ENCODE data around the gene LRBA. TPM values are rescaled to one million over a fixed set of nuclear protein-coding genes. Genes with fewer than 3 reads are reported as not detected.

LRBA gene
- total RNA-seq, 1 experiment from 2014 or later, result 55.3 TPM

DNA sequence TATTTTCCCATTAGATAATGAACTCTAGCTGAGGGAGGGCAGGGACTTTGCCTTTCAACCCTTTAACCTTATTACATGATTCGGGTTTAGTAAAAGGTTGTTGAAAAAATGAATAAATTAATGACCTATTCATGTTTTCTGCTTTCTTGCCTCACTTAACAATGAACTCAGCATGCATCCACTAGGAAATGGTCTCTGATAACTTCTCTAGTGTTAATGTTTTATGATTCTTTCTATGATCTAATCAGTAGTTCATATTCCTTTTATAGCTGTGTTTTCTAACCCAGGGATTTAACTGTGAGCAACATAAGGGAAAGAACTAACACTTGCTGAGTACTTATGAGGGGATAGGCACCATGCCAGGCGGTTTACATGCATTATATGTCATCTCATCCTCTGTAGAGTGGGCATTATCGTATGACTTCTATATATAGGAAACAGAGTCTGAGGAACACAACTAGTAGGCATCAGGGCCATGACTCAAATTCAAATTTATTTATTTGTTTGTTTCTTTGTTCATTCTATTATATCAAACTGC is 669.8 kb downstream of the LRBA start:
- peaks cover 0 to 3% of the 10 kb centered on the region in 2 experiments; a peak in 2 of 4 replicates for H3K4me1 Mint-ChIP-seq
- H3K9me3 Mint-ChIP-seq, result no peaks in the 10 kb centered on the region
- peaks cover 0 to 3% (median 0%) of the 10 kb centered on the region in 3 experiments; a peak in 1 of 7 replicates for H3K36me3 Mint-ChIP-seq (ENCODE audit: insufficient read depth in 1 of 3, low read depth in 3 of 3)
- Histone ChIP-seq H2AFZ (ENCODE audit: low read length) (no peak overlapping the region), H4K5ac (ENCODE audit: insufficient read length, low read depth, low read length) (no peak overlapping the region), H3K27ac (ENCODE audit: insufficient read length, low read depth, low read length) (no peak overlapping the region), H3K4me2 (ENCODE audit: insufficient read depth, insufficient read length, low read length) (no peak overlapping the region), H3K9me3 (ENCODE audit: control insufficient read depth, low read depth, low read length) (no peaks in the 10 kb centered on the region), H3T11ph (ENCODE audit: low read length) (no peak overlapping the region), H2BK20ac (ENCODE audit: low read depth, low read length, poor library complexity, severe bottlenecking) (no peak overlapping the region), H2BK15ac (ENCODE audit: low read depth, low read length) (no peak overlapping the region), H4K20me1 (ENCODE audit: control insufficient read depth, insufficient read depth, insufficient read length) (no peaks in the 10 kb centered on the region), H3K79me1 (ENCODE audit: insufficient read depth, low read depth, low read length, poor library complexity, severe bottlenecking) (no peaks in the 10 kb centered on the region), H3K27me3 (ENCODE audit: insufficient read depth, low read length) (no peaks in the 10 kb centered on the region), H3K23ac (ENCODE audit: insufficient read length, low read depth, low read length) (no peak overlapping the region), H4K91ac (ENCODE audit: insufficient read length, low read depth, low read length) (no peak overlapping the region), H4K8ac (replicated peaks; ENCODE audit: insufficient read length, low read depth, low read length) (no peak overlapping the region), H3K23me2 (ENCODE audit: insufficient read length, low read depth, low read length, poor library complexity, severe bottlenecking) (no peaks in the 10 kb centered on the region), H3K4me1 (ENCODE audit: insufficient read depth, low read length) (no peaks in the 10 kb centered on the region), H3K4ac (ENCODE audit: low read depth, low read length) (no peak overlapping the region), H2BK5ac (ENCODE audit: insufficient read length, low read length) (no peak overlapping the region), H2BK120ac (ENCODE audit: low read depth, low read length, poor library complexity, severe bottlenecking) (no peak overlapping the region), H3K9ac (ENCODE audit: extremely low read depth, insufficient read length, low read length) (no peak overlapping the region), H3K18ac (ENCODE audit: insufficient read length, low read depth, low read length) (no peak overlapping the region), H2BK12ac (ENCODE audit: insufficient read length, low read depth, low read length) (no peak overlapping the region), H3K79me2 (ENCODE audit: insufficient read depth, low read length) (no peaks in the 10 kb centered on the region), H3K56ac (ENCODE audit: insufficient read length, low read depth, low read length) (no peak overlapping the region), H2AK5ac (ENCODE audit: insufficient read length, low read length) (no peak overlapping the region), H3K14ac (ENCODE audit: insufficient read depth, low read length) (no peak overlapping the region)
- TF ChIP-seq, protein P1, sequence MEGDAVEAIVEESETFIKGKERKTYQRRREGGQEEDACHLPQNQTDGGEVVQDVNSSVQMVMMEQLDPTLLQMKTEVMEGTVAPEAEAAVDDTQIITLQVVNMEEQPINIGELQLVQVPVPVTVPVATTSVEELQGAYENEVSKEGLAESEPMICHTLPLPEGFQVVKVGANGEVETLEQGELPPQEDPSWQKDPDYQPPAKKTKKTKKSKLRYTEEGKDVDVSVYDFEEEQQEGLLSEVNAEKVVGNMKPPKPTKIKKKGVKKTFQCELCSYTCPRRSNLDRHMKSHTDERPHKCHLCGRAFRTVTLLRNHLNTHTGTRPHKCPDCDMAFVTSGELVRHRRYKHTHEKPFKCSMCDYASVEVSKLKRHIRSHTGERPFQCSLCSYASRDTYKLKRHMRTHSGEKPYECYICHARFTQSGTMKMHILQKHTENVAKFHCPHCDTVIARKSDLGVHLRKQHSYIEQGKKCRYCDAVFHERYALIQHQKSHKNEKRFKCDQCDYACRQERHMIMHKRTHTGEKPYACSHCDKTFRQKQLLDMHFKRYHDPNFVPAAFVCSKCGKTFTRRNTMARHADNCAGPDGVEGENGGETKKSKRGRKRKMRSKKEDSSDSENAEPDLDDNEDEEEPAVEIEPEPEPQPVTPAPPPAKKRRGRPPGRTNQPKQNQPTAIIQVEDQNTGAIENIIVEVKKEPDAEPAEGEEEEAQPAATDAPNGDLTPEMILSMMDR (conservative IDR thresholded peaks at IDR 0.05), result no peak
- H3K4me3 Mint-ChIP-seq, result no peak overlapping the region
- no CpG with 5 or more reads among the region's 3 CpGs for WGBS (ENCODE audit: extremely low coverage, insufficient read length, low lambda C conversion rate)
- H3K27ac Mint-ChIP-seq, result no peak overlapping the region; a peak in 1 of 7 replicates
- no peaks in the 10 kb centered on the region for H3K27me3 Mint-ChIP-seq (ENCODE audit: low read depth)
- no peak for DNase-seq
